ENCODE data around the gene SLC25A12.
"Not testable (repeated sequence)": the region's sequence is repeated elsewhere in the genome, so short reads cannot be mapped to it uniquely, and the experiment has no call there.

Gene SLC25A12

DNA sequence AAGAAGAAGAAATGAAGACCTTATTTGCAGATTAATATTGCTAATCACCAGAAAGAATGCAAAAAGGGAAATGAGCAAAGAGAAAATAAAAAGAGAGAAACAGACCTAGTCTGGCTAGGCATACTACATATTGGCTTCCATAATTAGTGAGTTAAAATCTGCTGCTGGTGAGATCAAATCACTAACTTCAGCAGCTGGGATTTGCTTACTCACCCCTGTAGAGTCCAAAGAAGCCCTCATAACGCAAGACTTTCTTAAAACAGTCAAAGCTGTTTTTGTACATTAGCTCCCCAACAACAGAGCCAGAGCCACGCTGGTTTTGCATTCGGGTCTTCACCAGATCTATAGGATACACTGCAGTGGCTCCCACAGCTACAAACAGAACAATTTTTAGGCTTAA, 80.9 kb downstream of the SLC25A12 start:
- H3K4me3 ChIP-seq (ENCODE audit: low read depth, low read length): no peak overlapping the region
- TF ChIP-seq, protein P1, sequence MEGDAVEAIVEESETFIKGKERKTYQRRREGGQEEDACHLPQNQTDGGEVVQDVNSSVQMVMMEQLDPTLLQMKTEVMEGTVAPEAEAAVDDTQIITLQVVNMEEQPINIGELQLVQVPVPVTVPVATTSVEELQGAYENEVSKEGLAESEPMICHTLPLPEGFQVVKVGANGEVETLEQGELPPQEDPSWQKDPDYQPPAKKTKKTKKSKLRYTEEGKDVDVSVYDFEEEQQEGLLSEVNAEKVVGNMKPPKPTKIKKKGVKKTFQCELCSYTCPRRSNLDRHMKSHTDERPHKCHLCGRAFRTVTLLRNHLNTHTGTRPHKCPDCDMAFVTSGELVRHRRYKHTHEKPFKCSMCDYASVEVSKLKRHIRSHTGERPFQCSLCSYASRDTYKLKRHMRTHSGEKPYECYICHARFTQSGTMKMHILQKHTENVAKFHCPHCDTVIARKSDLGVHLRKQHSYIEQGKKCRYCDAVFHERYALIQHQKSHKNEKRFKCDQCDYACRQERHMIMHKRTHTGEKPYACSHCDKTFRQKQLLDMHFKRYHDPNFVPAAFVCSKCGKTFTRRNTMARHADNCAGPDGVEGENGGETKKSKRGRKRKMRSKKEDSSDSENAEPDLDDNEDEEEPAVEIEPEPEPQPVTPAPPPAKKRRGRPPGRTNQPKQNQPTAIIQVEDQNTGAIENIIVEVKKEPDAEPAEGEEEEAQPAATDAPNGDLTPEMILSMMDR (IDR thresholded peaks at IDR 0.05; ENCODE audit: low read depth, low read length): no peak

DNA sequence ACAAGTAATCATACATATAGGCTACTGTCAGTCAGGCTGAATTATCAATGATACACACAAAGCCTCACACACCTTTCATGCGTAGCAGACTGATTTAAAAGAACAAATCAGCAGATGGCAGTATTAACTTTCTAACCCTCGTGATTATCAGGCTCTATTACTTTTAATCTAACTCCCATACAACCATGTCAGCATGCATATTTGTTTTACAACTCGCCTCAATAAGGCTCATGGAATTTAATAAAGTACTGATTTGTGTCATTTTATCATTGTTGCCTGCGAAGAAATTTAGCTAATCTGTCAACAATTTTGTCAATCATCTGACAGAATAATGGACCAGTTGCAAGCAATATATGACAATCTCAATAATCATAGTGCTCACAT, 82.8 kb downstream of the SLC25A12 start:
- TF ChIP-seq, protein P1 (IDR thresholded peaks at IDR 0.05; ENCODE audit: low read depth, low read length): no peak

DNA sequence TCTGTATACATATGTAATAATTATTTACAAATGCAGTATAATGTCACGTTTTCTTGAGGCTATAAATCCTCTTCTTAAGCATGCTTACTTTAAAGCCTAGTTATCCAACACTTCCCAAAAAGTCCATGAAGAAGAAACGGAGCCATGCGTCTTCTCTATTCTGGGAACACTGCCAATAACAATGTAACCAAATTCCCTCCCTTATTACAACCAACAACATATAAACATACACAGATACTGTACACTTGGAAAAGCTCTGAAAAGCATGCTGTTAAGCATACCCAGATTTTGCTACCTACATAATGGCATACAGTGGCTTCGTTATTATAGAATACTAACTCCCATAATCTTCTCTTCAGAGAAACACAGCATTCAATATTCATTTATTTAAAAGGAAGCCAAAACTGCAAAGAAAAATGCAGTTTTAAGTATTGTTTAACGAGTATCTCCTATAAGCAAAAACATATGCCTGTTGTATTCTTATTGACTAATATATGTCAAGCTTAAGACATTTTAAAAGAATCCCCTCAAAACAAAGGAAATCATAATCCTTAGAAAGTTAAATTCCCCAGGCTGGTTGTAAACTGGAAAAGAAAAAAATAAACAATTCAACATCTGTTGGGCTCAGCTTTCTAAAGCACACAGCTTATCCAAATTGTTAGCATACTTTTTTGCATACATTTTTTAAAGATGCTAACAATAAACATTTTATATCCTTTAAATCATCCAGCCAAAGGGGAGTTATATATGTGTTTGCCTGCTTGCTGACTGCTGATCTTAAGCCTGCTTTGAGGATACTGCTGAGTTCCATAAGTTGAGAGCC, 83.4 kb downstream of the SLC25A12 start:
- TF ChIP-seq, protein P1 (IDR thresholded peaks at IDR 0.05; ENCODE audit: low read depth, low read length): no peak

More for the DNA sequence above, 82.8 kb downstream of the SLC25A12 start:
- H3K4me3 ChIP-seq (ENCODE audit: low read depth, low read length): no peak overlapping the region

DNA sequence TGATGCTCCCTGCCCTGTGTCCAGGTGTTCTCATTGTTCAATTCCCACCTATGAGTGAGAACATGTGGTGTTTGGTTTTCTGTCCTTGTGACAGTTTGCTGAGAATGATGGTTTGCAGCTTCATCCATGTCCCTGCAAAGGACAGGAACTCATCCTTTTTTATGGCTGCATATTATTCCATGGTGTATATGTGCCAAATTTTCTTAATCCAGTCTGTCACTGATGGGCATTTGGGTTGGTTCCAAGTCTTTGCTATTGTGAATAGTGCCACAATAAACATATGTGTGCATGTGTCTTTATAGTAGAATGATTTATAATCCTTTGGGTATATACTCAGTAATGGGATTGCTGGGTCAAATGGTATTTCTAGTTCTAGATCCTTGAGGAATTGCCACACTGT, 85.2 kb downstream of the SLC25A12 start:
- H3K4me3 ChIP-seq (ENCODE audit: low read depth, low read length): not testable (repeated sequence)

More for the DNA sequence above, 83.4 kb downstream of the SLC25A12 start:
- no peak overlapping the region for H3K4me3 ChIP-seq (ENCODE audit: low read depth, low read length)

DNA sequence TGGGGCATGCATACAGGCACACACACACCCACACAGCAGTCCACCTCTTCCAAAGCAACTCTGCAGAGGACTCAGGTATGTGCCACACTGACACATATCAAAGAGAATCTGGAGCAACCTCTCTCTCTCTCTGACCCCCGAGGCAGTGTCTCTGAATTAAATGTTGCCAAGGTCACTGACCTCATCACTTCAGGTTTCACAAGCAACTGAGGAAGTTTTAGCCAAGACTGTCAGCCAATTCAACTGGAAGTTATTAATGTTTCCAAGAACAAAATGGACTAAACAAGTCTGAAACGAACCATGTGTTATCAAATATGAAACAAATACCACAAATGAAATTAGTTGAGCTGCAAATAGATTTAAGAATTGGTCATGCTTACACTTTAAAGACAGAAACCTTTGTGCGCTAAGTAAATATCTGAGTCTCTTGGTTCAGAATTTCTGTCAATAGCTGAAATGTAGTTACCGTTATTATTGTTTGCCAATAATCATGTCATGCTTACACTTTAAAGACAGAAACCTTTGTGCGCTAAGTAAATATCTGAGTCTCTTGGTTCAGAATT, 86.1 kb downstream of the SLC25A12 start:
- no peak overlapping the region for H3K4me3 ChIP-seq (ENCODE audit: low read depth, low read length)
- TF ChIP-seq, protein P1 (IDR thresholded peaks at IDR 0.05; ENCODE audit: low read depth, low read length): no peak

DNA sequence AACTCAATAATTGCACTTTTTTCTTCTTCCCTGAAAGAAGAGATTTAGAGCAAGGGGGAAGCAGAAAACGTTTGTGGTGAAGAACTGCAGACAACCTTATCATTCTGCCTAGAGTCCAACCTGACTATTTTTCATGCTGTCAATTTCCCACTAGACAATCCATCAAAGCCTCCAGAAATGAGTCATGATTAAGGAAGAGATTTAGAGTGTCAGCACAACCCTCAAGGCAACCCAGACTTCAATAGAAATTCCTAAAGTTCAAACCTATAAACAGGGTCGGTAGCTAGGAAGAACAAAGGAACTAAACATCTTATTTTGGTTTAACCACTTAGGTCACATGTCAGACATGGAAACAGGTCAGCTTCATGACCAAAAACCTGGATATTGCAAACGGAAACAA, 86.9 kb downstream of the SLC25A12 start:
- TF ChIP-seq, protein P1 (IDR thresholded peaks at IDR 0.05; ENCODE audit: low read depth, low read length): no peak

DNA sequence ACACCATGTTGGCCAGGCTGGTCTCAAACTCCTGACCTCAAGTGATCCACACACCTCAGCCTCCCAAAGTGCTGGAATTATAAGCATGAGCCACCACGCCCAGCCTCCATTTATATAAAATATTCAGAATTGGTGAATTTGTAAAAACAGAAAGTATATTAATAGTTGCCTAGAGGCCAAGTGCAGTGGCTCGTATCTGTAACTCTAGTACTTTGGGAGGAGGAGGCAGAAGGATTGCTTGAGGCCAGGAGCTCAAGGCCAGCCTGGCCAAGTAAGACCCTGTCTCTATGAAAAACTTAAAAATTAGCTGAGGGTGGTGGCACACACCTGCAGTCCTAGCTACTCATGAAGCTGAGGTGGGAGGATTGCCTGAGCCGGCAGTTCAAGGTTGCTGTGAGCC, 89.6 kb downstream of the SLC25A12 start:
- no peak overlapping the region for H3K4me3 ChIP-seq (ENCODE audit: low read depth, low read length)
- TF ChIP-seq, protein P1 (IDR thresholded peaks at IDR 0.05; ENCODE audit: low read depth, low read length): no peak

More for the DNA sequence above, 86.9 kb downstream of the SLC25A12 start:
- no peak overlapping the region for H3K4me3 ChIP-seq (ENCODE audit: low read depth, low read length)

Measured in WI38 (cell line).